GM12873 (cell line): ENCODE data around the gene CFAP300.

ENCODE experiments used
- TF ChIP-seq, protein P1 (sequence below): IDR thresholded peaks from 2 replicates; pipeline ENCODE4 v1.5.1; 2012; ENCODE audit warnings: low read depth, mild to moderate bottlenecking, moderate library complexity, low read length, control low read depth; ENCODE audit not compliant: insufficient read depth; ENCODE audit errors: missing control alignments

CFAP300 gene

DNA sequence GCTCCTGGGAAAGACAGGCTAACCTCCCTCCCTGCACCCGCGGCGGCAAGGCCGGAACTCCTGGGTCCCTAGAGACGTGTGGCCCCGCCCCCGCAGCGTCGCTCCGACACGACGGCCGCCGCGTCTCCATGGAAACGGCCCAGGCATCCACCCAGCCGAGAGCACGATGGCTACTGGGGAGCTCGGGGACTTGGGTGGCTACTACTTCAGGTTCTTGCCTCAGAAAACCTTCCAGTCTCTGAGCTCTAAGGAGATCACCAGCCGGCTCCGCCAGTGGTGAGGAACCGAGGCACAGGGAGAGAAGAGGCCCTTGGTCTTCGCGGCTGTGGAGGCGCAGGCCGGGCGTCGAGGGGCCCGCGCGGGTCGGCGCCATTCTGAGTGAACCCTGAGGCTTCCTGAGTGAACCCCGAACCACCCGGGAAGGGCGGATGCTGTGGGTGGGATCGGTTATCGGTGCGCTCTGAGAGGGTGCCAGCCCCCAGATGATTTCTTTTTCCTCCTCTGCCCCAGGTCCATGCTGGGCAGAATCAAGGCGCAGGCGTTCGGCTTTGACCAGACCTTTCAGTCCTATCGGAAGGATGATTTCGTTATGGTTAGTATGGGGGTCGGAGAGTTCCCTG lies at the start of gene CFAP300:
TSS of gene CFAP300 (plus strand) at position 133 of the 620 bp plus-strand sequence. CDS start at position 167, 34 bp downstream.
- TF ChIP-seq, protein P1, sequence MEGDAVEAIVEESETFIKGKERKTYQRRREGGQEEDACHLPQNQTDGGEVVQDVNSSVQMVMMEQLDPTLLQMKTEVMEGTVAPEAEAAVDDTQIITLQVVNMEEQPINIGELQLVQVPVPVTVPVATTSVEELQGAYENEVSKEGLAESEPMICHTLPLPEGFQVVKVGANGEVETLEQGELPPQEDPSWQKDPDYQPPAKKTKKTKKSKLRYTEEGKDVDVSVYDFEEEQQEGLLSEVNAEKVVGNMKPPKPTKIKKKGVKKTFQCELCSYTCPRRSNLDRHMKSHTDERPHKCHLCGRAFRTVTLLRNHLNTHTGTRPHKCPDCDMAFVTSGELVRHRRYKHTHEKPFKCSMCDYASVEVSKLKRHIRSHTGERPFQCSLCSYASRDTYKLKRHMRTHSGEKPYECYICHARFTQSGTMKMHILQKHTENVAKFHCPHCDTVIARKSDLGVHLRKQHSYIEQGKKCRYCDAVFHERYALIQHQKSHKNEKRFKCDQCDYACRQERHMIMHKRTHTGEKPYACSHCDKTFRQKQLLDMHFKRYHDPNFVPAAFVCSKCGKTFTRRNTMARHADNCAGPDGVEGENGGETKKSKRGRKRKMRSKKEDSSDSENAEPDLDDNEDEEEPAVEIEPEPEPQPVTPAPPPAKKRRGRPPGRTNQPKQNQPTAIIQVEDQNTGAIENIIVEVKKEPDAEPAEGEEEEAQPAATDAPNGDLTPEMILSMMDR = no peak

DNA sequence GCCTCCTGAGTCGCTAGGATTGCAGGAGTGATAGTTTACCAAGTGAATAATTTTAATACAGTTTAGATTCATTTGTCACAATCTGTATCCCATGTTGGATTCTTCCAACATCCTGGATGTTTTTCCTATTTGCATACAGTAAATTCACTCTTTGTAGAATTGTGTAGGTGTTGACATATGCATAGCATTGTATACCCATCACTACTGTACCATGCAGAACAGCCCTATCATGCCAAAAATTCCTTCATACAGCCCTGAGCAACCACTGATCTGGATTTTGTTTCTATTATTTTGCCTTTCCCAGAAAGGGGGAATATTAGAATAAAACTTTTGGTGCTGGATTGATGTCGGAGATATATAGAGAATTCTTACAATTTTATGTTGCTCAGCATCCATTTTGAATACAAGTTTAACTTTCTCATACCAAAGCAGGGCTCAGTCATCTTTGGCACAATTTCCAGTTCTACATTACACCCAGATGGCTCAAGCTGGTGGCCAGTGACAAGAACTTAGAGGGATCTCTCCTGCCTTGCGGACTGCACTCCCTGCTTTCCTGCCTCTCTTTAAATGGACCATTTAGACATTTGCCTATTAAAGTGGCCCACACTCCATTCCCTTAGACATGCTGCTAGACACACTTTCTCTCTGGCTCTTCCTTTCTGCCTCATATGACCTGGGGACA lies 45.4 kb upstream of the CFAP300 start:
- TF ChIP-seq, protein P1 = no peak

DNA sequence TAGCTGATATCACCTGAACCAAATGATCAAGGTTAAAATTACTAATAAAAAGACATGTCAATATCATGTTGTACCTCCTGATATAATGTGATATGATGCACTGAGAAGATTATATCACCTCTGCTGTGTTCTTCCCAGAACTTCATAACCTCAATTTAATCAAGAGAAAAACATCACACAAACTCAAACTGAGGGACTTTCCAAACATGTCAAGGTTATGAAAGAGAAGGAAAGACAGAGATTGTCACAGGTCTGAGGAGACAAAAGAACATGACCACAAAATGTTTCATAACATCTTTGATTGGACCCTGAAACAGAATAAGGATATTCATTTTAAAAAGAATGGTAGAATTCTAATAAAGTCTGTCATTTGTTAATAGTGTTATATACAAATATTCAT lies 43.0 kb upstream of the CFAP300 start:
- TF ChIP-seq, protein P1 = no peak

DNA sequence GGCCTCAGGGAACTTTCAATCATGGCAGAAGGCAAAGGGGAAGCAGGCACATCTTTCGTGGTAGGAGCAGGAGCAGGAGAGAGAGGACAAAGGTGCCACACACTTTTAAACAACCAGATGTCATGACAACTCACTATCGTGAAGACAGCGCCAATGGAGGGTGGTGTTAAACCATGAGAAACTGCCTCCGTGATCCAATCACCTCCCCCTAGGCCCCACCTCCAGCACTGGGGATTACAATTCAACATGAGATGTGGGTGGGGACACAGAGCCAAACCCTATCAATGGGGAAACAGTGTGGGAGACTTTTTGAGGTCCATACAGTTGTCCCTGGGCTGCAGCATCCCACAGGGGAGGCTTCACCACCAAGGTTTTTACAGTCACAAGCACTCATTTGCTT lies 41.9 kb upstream of the CFAP300 start:
- TF ChIP-seq, protein P1 = no peak

DNA sequence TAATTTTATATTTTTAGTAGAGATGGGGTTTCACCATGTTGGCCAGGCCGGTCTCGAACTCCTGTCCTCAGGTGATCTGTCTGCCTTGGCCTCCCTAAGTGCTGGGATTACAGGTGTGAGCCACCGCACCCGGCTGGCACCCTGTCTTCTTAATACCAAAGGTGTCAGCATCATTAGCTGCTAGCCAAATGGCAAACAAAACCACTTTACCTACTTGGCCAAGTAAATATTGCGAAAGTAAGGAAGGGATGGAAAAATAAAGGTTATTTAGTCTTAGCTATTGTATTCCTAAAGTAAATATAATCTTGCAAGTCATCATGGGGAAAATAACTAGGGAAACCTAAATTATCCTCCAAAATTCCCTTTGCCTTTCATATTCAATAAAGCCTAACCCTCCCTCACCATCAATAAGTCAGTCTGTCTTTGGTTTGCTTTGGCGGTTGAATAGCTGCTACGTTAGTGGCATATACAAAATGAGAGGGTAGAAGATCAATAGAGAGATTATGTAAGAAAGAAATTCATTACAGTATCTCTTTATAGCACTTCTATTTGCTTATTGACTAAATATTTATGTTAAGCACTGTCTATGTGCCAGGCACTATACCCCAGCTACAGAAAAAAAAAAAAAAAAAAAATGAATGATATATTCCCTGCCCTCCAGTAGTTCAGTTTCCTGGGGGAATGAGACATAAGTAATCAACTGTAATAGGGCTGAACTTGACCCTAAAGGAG lies 40.2 kb upstream of the CFAP300 start:
- TF ChIP-seq, protein P1 = no peak

DNA sequence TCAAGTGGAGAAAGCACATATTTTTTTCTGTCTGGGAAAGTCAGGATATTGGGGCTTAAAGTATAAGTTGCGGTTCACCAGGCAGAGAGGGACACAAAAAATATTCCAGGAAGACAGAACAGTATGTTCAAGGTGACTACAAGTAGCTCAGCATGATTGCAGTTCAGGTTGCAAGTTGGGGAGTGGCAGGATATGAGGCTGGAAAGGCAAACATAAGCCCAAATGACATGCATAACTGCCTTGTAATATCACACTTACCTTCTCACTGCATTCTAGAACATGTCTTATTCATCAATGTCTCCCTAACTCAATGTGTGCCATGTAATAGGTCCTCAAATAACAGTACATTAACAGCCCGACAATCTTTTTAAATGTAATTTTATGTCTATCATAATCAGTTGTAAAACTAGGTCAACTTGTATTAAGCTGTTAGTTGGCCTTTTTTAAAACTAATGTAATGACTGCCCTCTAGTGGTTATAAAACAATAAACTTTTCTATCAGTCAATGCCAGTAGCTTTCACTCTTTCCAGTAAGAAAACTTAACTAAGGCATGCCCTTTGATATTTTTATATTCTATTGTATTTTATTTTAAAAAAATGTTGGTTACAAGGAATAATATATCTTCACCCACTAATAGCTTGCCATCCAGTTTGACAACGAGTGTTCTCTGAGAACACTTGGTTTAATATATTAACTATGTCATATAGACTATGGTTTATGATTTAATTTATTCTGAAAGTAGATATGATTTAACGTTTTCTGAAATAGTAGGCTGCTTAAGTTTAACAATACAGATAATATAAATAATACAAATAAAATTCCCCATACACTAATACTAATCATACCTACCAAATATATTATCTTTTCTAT lies 39.4 kb upstream of the CFAP300 start:
- TF ChIP-seq, protein P1 = peak; percentile 37
